ENCODE results near the gene CAMK2D.

DNA sequence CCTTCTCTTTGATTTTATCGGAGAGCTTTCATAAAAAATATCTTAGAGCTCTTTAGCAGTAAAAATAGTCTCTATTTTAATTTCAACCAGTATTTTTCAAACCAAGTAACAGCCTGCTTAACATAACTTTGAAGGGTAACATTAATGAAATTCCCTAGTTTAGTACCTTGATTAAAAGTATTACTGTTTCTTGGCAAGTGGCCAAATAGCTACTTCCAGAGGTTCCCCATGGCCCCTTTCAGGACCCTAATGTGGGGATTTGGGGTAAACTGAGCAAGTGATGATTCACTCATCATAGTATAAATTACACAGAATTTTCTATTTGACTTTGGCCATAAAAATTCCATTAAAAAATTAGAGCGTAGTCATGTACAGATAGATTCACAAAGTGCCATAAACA, 211.0 kb downstream of the CAMK2D start:
- TF ChIP-seq CTCF (IDR thresholded peaks at IDR 0.05 in 8 of 11, conservative IDR thresholded peaks at IDR 0.05 in 3 of 11) (no peak), POLR2A (IDR thresholded peaks at IDR 0.05) (no peak)
